ENCODE data around the gene ATF4.

ATF4 gene

DNA sequence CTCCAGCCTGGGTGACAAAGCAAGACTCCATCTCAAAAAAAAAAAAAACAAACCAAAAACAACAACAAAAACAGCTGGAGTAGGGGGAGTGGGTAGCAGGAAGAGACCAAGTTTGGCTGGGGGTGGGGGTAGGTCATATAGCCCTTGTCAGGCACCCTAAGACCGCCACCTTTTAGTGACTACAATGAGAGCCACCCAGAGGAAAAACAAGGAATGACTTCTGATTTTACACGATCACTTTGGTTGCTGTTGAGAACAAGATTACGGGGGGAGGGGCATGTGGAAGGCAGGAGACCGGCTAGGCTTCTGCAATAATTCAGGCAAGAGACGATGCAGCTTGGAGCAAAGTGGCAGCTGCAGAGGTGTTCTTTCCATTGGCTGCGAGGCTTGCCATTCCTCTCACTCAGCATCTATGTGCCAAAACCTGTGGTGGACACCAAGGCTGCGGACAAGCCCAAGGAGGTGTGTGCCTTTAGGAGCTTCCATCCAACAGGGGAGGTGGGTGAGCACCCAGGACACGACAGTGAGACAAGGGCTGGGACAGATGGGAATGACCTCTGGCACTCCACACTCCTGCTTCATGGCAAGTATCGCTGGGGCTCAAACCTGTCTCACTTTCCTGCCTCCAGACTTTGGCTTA is 10.4 kb downstream of the ATF4 start:
- TF ChIP-seq, protein P1, sequence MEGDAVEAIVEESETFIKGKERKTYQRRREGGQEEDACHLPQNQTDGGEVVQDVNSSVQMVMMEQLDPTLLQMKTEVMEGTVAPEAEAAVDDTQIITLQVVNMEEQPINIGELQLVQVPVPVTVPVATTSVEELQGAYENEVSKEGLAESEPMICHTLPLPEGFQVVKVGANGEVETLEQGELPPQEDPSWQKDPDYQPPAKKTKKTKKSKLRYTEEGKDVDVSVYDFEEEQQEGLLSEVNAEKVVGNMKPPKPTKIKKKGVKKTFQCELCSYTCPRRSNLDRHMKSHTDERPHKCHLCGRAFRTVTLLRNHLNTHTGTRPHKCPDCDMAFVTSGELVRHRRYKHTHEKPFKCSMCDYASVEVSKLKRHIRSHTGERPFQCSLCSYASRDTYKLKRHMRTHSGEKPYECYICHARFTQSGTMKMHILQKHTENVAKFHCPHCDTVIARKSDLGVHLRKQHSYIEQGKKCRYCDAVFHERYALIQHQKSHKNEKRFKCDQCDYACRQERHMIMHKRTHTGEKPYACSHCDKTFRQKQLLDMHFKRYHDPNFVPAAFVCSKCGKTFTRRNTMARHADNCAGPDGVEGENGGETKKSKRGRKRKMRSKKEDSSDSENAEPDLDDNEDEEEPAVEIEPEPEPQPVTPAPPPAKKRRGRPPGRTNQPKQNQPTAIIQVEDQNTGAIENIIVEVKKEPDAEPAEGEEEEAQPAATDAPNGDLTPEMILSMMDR (IDR thresholded peaks at IDR 0.05; ENCODE audit: low read depth, low read length, missing control alignments), result peak; percentile 53
- in situ Hi-C loops (cut with HindIII; ENCODE audit: low pct_ligation_motif_present, low sequenced_read_pairs), result no loop called here
- no peak overlapping the region for H3K27ac ChIP-seq
- peak; percentile 32 for DNase-seq
- H3K36me3 ChIP-seq (replicated peaks), result peaks cover 16% of the 10 kb centered on the region
- no peaks in the 10 kb centered on the region for H3K27me3 ChIP-seq (replicated peaks)
- no peak overlapping the region for H3K4me3 ChIP-seq (ENCODE audit: low read depth, low read length)

DNA sequence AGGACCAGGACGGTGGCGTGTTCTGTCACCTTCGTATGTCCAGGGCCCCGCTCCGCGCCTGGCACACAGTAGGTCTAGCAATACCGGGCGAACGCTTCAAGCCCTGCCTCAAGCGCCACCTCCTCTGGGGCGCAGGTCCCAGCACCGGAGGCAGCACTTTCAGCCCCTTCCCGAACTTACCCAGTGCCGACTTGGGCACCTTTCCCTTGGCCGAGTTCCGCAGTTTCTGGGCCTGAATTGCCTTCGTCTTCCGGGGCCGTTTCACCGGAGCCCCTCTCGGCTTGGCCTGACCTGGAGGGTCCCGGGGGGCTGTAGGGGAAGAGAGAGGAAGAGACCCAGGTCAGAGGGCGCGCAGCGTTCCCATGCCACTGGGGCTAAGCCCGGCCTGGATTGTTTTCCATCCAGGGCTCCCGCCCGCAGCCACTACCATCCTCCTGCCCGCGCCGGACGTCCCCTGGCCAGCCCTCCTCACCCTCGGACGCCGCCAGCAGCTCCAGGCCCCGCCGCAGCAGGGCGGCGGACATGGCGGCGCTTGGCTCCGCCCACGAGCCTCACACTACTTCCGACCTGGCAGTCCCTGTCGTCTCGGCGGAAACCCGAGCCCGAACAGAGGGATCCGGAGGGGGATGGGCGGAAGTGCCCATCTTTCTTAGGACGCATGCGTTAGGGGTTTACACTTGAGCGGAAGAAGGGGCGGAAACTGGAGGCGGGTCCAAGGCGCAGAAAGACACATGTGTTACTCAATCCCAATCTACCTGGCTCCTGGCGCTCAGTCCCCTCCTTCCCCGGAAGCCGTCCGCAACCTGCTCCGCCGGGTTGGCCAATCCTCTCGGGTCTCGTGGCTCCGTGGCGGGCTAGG is 12.1 kb downstream of the ATF4 start, which contains the start of gene RPS19BP1:
RPS19BP1 (minus strand) TSS at position 534 of the 859 bp plus-strand sequence; CDS start at position 524, 10 bp downstream.
- H3K27ac ChIP-seq, result peak within 1 kb of the TSS; percentile 63
- peak within 1 kb of the TSS; percentile 93 for H3K4me3 ChIP-seq (ENCODE audit: low read depth, low read length)
- TF ChIP-seq, protein P1 (IDR thresholded peaks at IDR 0.05; ENCODE audit: low read depth, low read length, missing control alignments), result peak; percentile 1
- DNase-seq, result peak; percentile 99
- no peaks in the 10 kb centered on the region for H3K27me3 ChIP-seq (replicated peaks)
- in situ Hi-C loops (cut with HindIII; ENCODE audit: low pct_ligation_motif_present, low sequenced_read_pairs), result no loop called here
- peaks cover 16% of the 10 kb centered on the region for H3K36me3 ChIP-seq (replicated peaks)

DNA sequence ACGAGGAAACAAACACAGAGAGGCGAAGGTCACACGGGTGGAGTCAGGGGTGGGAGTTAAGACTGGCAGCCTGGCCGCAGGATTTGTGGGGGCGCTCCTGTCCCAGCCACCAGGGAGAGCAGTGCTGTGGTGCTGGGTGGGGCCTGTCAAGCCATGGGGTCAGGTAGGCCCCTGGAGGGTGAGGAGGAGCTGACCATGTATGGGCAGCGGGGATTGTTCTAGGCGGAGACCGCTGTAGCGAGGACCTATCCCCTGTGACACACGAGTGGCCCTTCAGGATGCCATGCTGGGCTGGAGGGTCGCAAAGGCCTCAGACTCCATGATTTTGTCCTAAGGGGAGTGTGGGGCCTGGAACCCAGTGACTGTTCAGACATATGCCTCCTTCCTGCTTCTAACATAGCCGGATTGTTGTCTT is 13.7 kb downstream of the ATF4 start:
- Histone ChIP-seq H3K27ac (no peak overlapping the region), H3K27me3 (replicated peaks) (no peaks in the 10 kb centered on the region), H3K36me3 (replicated peaks) (peaks cover 9% of the 10 kb centered on the region), H3K4me3 (ENCODE audit: low read depth, low read length) (no peak overlapping the region)
- DNase-seq, result no peak
- in situ Hi-C loops (cut with HindIII; ENCODE audit: low pct_ligation_motif_present, low sequenced_read_pairs), result no loop called here
- TF ChIP-seq, protein P1 (IDR thresholded peaks at IDR 0.05; ENCODE audit: low read depth, low read length, missing control alignments), result no peak

DNA sequence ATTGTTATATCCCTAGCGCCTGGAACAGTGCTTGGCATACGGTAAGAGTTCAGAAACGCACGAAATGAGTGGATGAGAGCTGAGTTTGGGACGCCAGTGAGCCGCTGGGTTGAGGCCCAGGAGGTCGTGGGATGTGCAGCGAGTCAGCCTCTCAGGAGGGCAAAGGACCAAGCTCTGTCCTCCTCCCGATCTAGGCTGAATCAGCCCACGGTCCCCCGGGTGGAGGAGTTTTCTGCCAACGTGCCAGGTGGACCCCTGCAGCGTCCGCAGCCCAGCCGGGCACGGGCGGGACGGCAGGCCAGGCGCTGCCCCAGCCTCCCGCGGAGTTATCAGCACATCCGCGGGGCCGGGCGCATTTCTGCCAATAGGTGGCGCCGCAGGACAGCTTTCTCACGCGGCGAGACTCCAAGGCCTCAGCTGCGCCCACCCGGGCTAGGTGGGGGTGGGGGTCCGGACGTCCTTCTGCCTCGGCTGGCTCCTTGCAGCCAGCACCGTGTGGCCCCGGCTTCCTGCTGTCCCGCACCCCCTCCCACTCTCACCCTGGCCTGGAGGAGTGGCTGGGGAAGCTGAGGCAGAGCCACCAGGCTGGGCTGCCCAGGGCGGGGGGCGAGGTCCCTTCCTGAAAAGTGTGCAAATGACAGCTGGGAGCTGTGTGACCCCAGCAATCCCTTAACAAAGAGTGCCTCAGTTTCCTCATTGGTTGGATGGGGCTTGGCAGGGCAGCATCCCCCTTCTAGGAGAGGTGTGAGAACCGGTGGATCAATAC is 14.4 kb downstream of the ATF4 start:
- DNase-seq, result peak; percentile 54
- TF ChIP-seq, protein P1 (IDR thresholded peaks at IDR 0.05; ENCODE audit: low read depth, low read length, missing control alignments), result peak; percentile 80
- H3K27me3 ChIP-seq (replicated peaks), result no peaks in the 10 kb centered on the region
- H3K27ac ChIP-seq, result no peak overlapping the region
- H3K36me3 ChIP-seq (replicated peaks), result peaks cover 4% of the 10 kb centered on the region
- in situ Hi-C loops (cut with HindIII; ENCODE audit: low pct_ligation_motif_present, low sequenced_read_pairs), result no loop called here
- peak overlapping the region; percentile 24 for H3K4me3 ChIP-seq (ENCODE audit: low read depth, low read length)

DNA sequence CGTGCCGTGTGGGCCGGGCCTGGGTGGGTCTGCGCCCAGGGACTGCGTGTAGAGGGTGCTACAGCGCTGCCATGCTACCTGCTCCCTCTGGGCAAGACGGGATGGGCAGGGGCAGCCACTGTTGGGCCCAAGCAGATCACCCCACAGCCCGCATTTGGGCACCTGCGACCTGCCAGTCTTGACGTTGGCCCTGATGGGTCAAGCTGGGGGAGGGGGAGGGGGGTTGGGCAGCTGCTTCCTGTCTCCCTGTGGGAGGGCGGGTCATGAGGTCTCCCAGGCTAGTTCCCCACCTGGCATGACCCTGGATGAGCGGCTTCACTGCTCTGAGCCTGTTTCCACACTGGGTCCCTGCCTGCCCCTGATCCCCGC is 15.0 kb downstream of the ATF4 start:
- H3K27me3 ChIP-seq (replicated peaks), result no peaks in the 10 kb centered on the region
- DNase-seq, result no peak
- in situ Hi-C loops (cut with HindIII; ENCODE audit: low pct_ligation_motif_present, low sequenced_read_pairs), result no loop called here

More for the DNA sequence above, 15.0 kb downstream of the ATF4 start:
- TF ChIP-seq, protein P1 (IDR thresholded peaks at IDR 0.05; ENCODE audit: low read depth, low read length, missing control alignments), result no peak
- Histone ChIP-seq H3K36me3 (replicated peaks) (peaks cover under 1% of the 10 kb centered on the region), H3K27ac (no peak overlapping the region), H3K4me3 (ENCODE audit: low read depth, low read length) (no peak overlapping the region)

Data from brain microvascular endothelial cell (primary cell).